ENCODE data around the gene PLEKHM2.

The PLEKHM2 gene

GRCh38 chr1:15714406-15715136, 30.5 kb downstream of the PLEKHM2 start:
- Histone ChIP-seq H3K4me1 (ENCODE audit: insufficient read depth, poor library complexity, severe bottlenecking) (no peaks in the 10 kb centered on the region), H3K9me3 (ENCODE audit: severe bottlenecking) (no peaks in the 10 kb centered on the region), H3K4me3 (ENCODE audit: severe bottlenecking) (no peak overlapping the region), H3K27me3 (ENCODE audit: insufficient read depth, poor library complexity, severe bottlenecking) (no peaks in the 10 kb centered on the region), H3K36me3 (ENCODE audit: low read depth) (peaks cover 17% of the 10 kb centered on the region; the same call in 1 of the 2 replicates), H3K27ac (ENCODE audit: poor library complexity, severe bottlenecking) (no peak overlapping the region)
- no peak for DNase-seq (ENCODE audit: low spot score)
- no peak for TF ChIP-seq CTCF (IDR thresholded peaks at IDR 0.05; ENCODE audit: poor library complexity, severe bottlenecking)
- no peak for ATAC-seq (ENCODE audit: low read depth)

GRCh38 chr1:15717418-15718125, 33.5 kb downstream of the PLEKHM2 start:
- no peak overlapping the region for H3K27ac ChIP-seq (ENCODE audit: poor library complexity, severe bottlenecking)
- no peaks in the 10 kb centered on the region for H3K27me3 ChIP-seq (ENCODE audit: insufficient read depth, poor library complexity, severe bottlenecking)
- H3K36me3 ChIP-seq (ENCODE audit: low read depth), result peaks cover 24% of the 10 kb centered on the region; the same call in 1 of the 2 replicates
- DNase-seq (ENCODE audit: low spot score), result no peak
- TF ChIP-seq CTCF (IDR thresholded peaks at IDR 0.05; ENCODE audit: poor library complexity, severe bottlenecking), result no peak
- no peak for ATAC-seq (ENCODE audit: low read depth)
- no peaks in the 10 kb centered on the region for H3K4me1 ChIP-seq (ENCODE audit: insufficient read depth, poor library complexity, severe bottlenecking)
- H3K9me3 ChIP-seq (ENCODE audit: severe bottlenecking), result no peaks in the 10 kb centered on the region
- H3K4me3 ChIP-seq (ENCODE audit: severe bottlenecking), result no peak overlapping the region

GRCh38 chr1:15718199-15718601, 34.1 kb downstream of the PLEKHM2 start:
- Histone ChIP-seq H3K4me3 (ENCODE audit: severe bottlenecking) (no peak overlapping the region), H3K36me3 (ENCODE audit: low read depth) (peaks cover 24% of the 10 kb centered on the region; the same call in 1 of the 2 replicates), H3K27me3 (ENCODE audit: insufficient read depth, poor library complexity, severe bottlenecking) (no peaks in the 10 kb centered on the region), H3K4me1 (ENCODE audit: insufficient read depth, poor library complexity, severe bottlenecking) (no peaks in the 10 kb centered on the region), H3K27ac (ENCODE audit: poor library complexity, severe bottlenecking) (no peak overlapping the region), H3K9me3 (ENCODE audit: severe bottlenecking) (no peaks in the 10 kb centered on the region)
- ATAC-seq (ENCODE audit: low read depth) (no peak), DNase-seq (ENCODE audit: low spot score) (no peak)
- no peak for TF ChIP-seq CTCF (IDR thresholded peaks at IDR 0.05; ENCODE audit: poor library complexity, severe bottlenecking)

- Histone ChIP-seq H3K4me1 (ENCODE audit: insufficient read depth, poor library complexity, severe bottlenecking) (no peaks in the 10 kb centered on the region), H3K4me3 (ENCODE audit: severe bottlenecking) (no peak overlapping the region), H3K27ac (ENCODE audit: poor library complexity, severe bottlenecking) (no peak overlapping the region), H3K27me3 (ENCODE audit: insufficient read depth, poor library complexity, severe bottlenecking) (no peaks in the 10 kb centered on the region), H3K9me3 (ENCODE audit: severe bottlenecking) (no peaks in the 10 kb centered on the region), H3K36me3 (ENCODE audit: low read depth) (peaks cover 24% of the 10 kb centered on the region; the same call in 1 of the 2 replicates)
- no peak for TF ChIP-seq CTCF (IDR thresholded peaks at IDR 0.05; ENCODE audit: poor library complexity, severe bottlenecking)
- DNase-seq (ENCODE audit: low spot score), result no peak
- ATAC-seq (ENCODE audit: low read depth), result no peak; the same call in 2 of the 3 replicates
Measured at GRCh38 chr1:15719381-15720120, 35.4 kb downstream of the PLEKHM2 start.
